ENCODE results near the gene IQSEC2.

IQSEC2 gene

GRCh38 chrX:53305219-53305995, 24.0 kb upstream of the IQSEC2 start:
- DNase-seq, result no peak

- no peak for DNase-seq
Observed at GRCh38 chrX:53303195-53303594, 21.8 kb upstream of the IQSEC2 start.

GRCh38 chrX:53300157-53300556, 18.8 kb upstream of the IQSEC2 start:
- DNase-seq, result no peak

GRCh38 chrX:53294024-53294648, 12.8 kb upstream of the IQSEC2 start:
- peak in 1 of 2 experiments; percentile 43 for DNase-seq

GRCh38 chrX:53291596-53291995, 10.2 kb upstream of the IQSEC2 start:
- no peak for DNase-seq

- no peak for DNase-seq
Observed at GRCh38 chrX:53290441-53291041, 9.2 kb upstream of the IQSEC2 start.

GRCh38 chrX:53288189-53288588, 6.8 kb upstream of the IQSEC2 start:
- DNase-seq, result peak; percentile 50 to 76

- peak; percentile 50 to 76 for DNase-seq
Observed at GRCh38 chrX:53287493-53288138, 6.2 kb upstream of the IQSEC2 start.

- DNase-seq, result no peak
Observed at GRCh38 chrX:53286171-53286570, 4.8 kb upstream of the IQSEC2 start.

- DNase-seq, result no peak
Observed at GRCh38 chrX:53285591-53285990, 4.2 kb upstream of the IQSEC2 start.

- DNase-seq, result peak; percentile 66 to 84
Observed at GRCh38 chrX:53284684-53285447, 3.5 kb upstream of the IQSEC2 start.

- no peak for DNase-seq
Observed at GRCh38 chrX:53283567-53283966, 2.2 kb upstream of the IQSEC2 start.

GRCh38 chrX:53283099-53283498, 1.7 kb upstream of the IQSEC2 start:
- DNase-seq, result no peak

GRCh38 chrX:53281963-53282695, 745 bp upstream of the IQSEC2 start:
- DNase-seq, result no peak

GRCh38 chrX:53280331-53281320, 758 bp downstream of the IQSEC2 start:
- DNase-seq, result no peak

- no peak for DNase-seq
Observed at GRCh38 chrX:53279296-53280237, 1.8 kb downstream of the IQSEC2 start.

GRCh38 chrX:53272808-53273337, 8.5 kb downstream of the IQSEC2 start:
- DNase-seq, result no peak

- DNase-seq, result no peak
Observed at GRCh38 chrX:53269536-53270107, 11.8 kb downstream of the IQSEC2 start.

GRCh38 chrX:53268173-53268572, 13.2 kb downstream of the IQSEC2 start:
- DNase-seq, result no peak

All from SHP77 (cell line).